OCI-LY1 (cell line): ENCODE data around the gene ANKDD1B.

Experiments
- H2AFZ ChIP-seq: fragments of 200-600 bp; sonication (generic), shearing (Covaris generic); 2 replicates; pipeline ENCODE4 v1.6.0; 2014; ENCODE audit warnings: antibody characterized with exemption, mild to moderate bottlenecking, low read length
- H3F3A ChIP-seq: fragments of 200-600 bp; sonication (generic), shearing (Covaris generic); 2 replicates; pipeline ENCODE4 v1.6.0; 2014; ENCODE audit warnings: mild to moderate bottlenecking, antibody characterized with exemption, low read length, moderate library complexity; ENCODE audit not compliant: insufficient read depth
- H3K27ac ChIP-seq: fragments of 200-600 bp; sonication (generic); 2 replicates; pipeline ENCODE4 v1.5.1; 2014; ENCODE audit warnings: low read length, mixed run types, mild to moderate bottlenecking, low read depth; ENCODE audit not compliant: poor library complexity, severe bottlenecking
- H3K27me3 ChIP-seq: fragments of 200-600 bp; sonication (generic); 2 replicates; pipeline ENCODE4 v1.6.0; 2014; ENCODE audit warnings: antibody characterized with exemption, mild to moderate bottlenecking, low read length, moderate library complexity; ENCODE audit not compliant: insufficient read depth
- H3K36me3 ChIP-seq: fragments of 200-600 bp; sonication (generic); 2 replicates; pipeline ENCODE4 v1.6.1; 2014; ENCODE audit warnings: mild to moderate bottlenecking, antibody characterized with exemption, low read length, moderate library complexity, mixed read lengths; ENCODE audit not compliant: insufficient read depth
- H3K4me1 ChIP-seq: fragments of 200-600 bp; sonication (generic); 2 replicates; pipeline ENCODE4 v1.5.1; 2014; ENCODE audit warnings: mild to moderate bottlenecking, low read length, moderate library complexity; ENCODE audit not compliant: insufficient read depth, severe bottlenecking
- H3K4me2 ChIP-seq: fragments of 200-600 bp; sonication (generic), shearing (Covaris generic); 2 replicates; pipeline ENCODE4 v1.6.1; 2014; ENCODE audit warnings: low read length
- H3K4me3 ChIP-seq: fragments of 200-600 bp; sonication (generic); 2 replicates; pipeline ENCODE4 v1.5.1; 2014; ENCODE audit warnings: low read length, low read depth, mild to moderate bottlenecking, mixed read lengths; ENCODE audit not compliant: poor library complexity, severe bottlenecking
- H3K79me2 ChIP-seq: fragments of 200-600 bp; shearing (Covaris generic); 2 replicates; pipeline ENCODE4 v1.6.1; 2016; ENCODE audit warnings: mixed run types, low read length, mixed read lengths; ENCODE audit not compliant: insufficient read depth
- H3K9ac ChIP-seq: fragments of 200-600 bp; sonication (generic), shearing (Covaris generic); 2 replicates; pipeline ENCODE4 v1.6.1; 2014; ENCODE audit warnings: mild to moderate bottlenecking, low read length, mixed read lengths
- H3K9me2 ChIP-seq: fragments of 200-600 bp; sonication (generic), shearing (Covaris generic); 2 replicates; pipeline ENCODE4 v1.6.1; 2014; ENCODE audit warnings: low read depth, mild to moderate bottlenecking, low read length, mixed read lengths
- H3K9me3 ChIP-seq: fragments of 200-600 bp; shearing (Covaris generic); 2 replicates; pipeline ENCODE4 v1.6.1; 2014; ENCODE audit warnings: low read length, mixed read lengths
- H4K20me1 ChIP-seq: fragments of 200-600 bp; sonication (generic), shearing (Covaris generic); 2 replicates; pipeline ENCODE4 v1.6.0; 2016; ENCODE audit warnings: mild to moderate bottlenecking, low read length; ENCODE audit not compliant: insufficient read depth
- CTCF ChIP-seq: fragments of 200-600 bp; sonication (generic), shearing (Covaris generic); IDR thresholded peaks from 2 replicates; pipeline ENCODE4 v1.5.1; 2017; ENCODE audit warnings: mild to moderate bottlenecking, antibody characterized with exemption, low read length, moderate library complexity, mixed read lengths
- EZH2 ChIP-seq: fragments of 200-600 bp; sonication (generic), shearing (Covaris generic); IDR thresholded peaks from 2 replicates; pipeline ENCODE4 v1.8.0; 2017; ENCODE audit warnings: borderline replicate concordance, mixed run types, mild to moderate bottlenecking, antibody characterized with exemption, low read length, moderate library complexity, mixed read lengths

ANKDD1B gene

GRCh38 chr5:75660678-75661465 lies 49.6 kb downstream of the ANKDD1B start:
- Histone ChIP-seq H3F3A (no peaks in the 10 kb centered on the region), H3K9me2 (no peaks in the 10 kb centered on the region), H3K36me3 (no peaks in the 10 kb centered on the region), H3K4me2 (peak overlapping the region; percentile 39), H3K27me3 (no peaks in the 10 kb centered on the region), H3K9ac (no peak overlapping the region), H3K4me1 (peaks cover 20% of the 10 kb centered on the region), H2AFZ (peak overlapping the region; percentile 50; the same call in 1 of the 2 replicates), H4K20me1 (no peaks in the 10 kb centered on the region), H3K4me3 (no peak overlapping the region), H3K27ac (peak overlapping the region; percentile 40), H3K9me3 (peaks cover 3% of the 10 kb centered on the region; the same call in 1 of the 2 replicates), H3K79me2 (no peaks in the 10 kb centered on the region)
- TF ChIP-seq EZH2 (no peak), CTCF (no peak)

GRCh38 chr5:75662061-75662460 lies 50.8 kb downstream of the ANKDD1B start:
- H3K9me3 ChIP-seq = peaks cover 3% of the 10 kb centered on the region; the same call in 1 of the 2 replicates
- no peaks in the 10 kb centered on the region for H3K36me3 ChIP-seq
- no peak for TF ChIP-seq EZH2
- TF ChIP-seq CTCF = no peak
- no peak overlapping the region for H3K4me3 ChIP-seq
- H3K9ac ChIP-seq = no peak overlapping the region
- H3K9me2 ChIP-seq = no peaks in the 10 kb centered on the region
- no peak overlapping the region for H2AFZ ChIP-seq
- peaks cover 20% of the 10 kb centered on the region for H3K4me1 ChIP-seq
- no peaks in the 10 kb centered on the region for H3K79me2 ChIP-seq
- H3K27me3 ChIP-seq = no peaks in the 10 kb centered on the region
- H3F3A ChIP-seq = no peaks in the 10 kb centered on the region
- H3K4me2 ChIP-seq = no peak overlapping the region
- no peaks in the 10 kb centered on the region for H4K20me1 ChIP-seq
- H3K27ac ChIP-seq = no peak overlapping the region

GRCh38 chr5:75663579-75664284 lies 52.5 kb downstream of the ANKDD1B start:
- H3K27me3 ChIP-seq = no peaks in the 10 kb centered on the region
- H3K27ac ChIP-seq = no peak overlapping the region
- no peaks in the 10 kb centered on the region for H4K20me1 ChIP-seq
- no peak overlapping the region for H3K4me3 ChIP-seq
- H3K79me2 ChIP-seq = no peaks in the 10 kb centered on the region
- no peak overlapping the region for H2AFZ ChIP-seq
- peaks cover 25% of the 10 kb centered on the region for H3K4me1 ChIP-seq
- H3K36me3 ChIP-seq = no peaks in the 10 kb centered on the region
- no peak overlapping the region for H3K9ac ChIP-seq
- no peak overlapping the region for H3K4me2 ChIP-seq
- H3K9me2 ChIP-seq = no peaks in the 10 kb centered on the region
- H3F3A ChIP-seq = no peaks in the 10 kb centered on the region
- no peak for TF ChIP-seq CTCF
- TF ChIP-seq EZH2 = no peak
- H3K9me3 ChIP-seq = peaks cover 3% of the 10 kb centered on the region; the same call in 1 of the 2 replicates
